ENCODE data around the gene FAM124B.

DNA sequence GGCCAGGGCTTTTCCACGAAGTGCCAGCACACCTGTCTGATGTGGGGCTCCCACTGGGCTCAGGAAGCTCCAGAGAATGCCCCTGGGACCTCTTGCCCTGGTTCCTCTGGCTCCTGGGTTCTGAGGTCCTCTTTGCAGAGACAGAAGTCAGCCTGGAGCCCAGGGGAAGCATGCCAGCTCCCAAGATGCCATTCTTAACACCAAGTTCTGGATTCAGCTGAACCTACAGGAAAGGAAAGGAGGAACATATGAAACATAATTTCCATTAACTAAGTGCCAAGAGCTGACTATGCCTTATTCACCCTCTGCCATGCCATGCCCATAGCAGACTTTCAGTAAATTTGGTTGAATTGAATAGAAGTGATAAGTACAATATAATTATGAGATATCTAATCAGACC is 21.9 kb downstream of the FAM124B start:
- TF ChIP-seq, protein P1, sequence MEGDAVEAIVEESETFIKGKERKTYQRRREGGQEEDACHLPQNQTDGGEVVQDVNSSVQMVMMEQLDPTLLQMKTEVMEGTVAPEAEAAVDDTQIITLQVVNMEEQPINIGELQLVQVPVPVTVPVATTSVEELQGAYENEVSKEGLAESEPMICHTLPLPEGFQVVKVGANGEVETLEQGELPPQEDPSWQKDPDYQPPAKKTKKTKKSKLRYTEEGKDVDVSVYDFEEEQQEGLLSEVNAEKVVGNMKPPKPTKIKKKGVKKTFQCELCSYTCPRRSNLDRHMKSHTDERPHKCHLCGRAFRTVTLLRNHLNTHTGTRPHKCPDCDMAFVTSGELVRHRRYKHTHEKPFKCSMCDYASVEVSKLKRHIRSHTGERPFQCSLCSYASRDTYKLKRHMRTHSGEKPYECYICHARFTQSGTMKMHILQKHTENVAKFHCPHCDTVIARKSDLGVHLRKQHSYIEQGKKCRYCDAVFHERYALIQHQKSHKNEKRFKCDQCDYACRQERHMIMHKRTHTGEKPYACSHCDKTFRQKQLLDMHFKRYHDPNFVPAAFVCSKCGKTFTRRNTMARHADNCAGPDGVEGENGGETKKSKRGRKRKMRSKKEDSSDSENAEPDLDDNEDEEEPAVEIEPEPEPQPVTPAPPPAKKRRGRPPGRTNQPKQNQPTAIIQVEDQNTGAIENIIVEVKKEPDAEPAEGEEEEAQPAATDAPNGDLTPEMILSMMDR (conservative IDR thresholded peaks at IDR 0.05; ENCODE audit: low read depth, low read length), result no peak
- no peak for TF ChIP-seq EZH2 (IDR thresholded peaks at IDR 0.05; ENCODE audit: low read length, unreplicated experiment)
- no peak for TF ChIP-seq EZH2phosphoT487 (IDR thresholded peaks at IDR 0.05; ENCODE audit: borderline replicate concordance, low read length)

Data from PC-3 (cell line).